Fibroblast of lung (primary cell): ENCODE results near the gene SF3A2.

Experiments
- EZH2 ChIP-seq: IDR thresholded peaks from 2 replicates; pipeline ENCODE4 v1.5.1; 2012; ENCODE audit warnings: low read length, control low read depth, mild to moderate bottlenecking; ENCODE audit errors: missing control alignments
- TF ChIP-seq, protein P1 (sequence below), 2 donors: IDR thresholded peaks in 1 of 2; conservative IDR thresholded peaks in 1 of 2; 1 replicate in 1 of 2; 2 replicates in 1 of 2; pipeline ENCODE4 v1.5.1; 2011 to 2012; ENCODE audit warnings: low read length in 2 of 2, control low read depth in 1 of 2, inconsistent platforms in 1 of 2, low read depth in 1 of 2, mild to moderate bottlenecking in 1 of 2

DNA sequence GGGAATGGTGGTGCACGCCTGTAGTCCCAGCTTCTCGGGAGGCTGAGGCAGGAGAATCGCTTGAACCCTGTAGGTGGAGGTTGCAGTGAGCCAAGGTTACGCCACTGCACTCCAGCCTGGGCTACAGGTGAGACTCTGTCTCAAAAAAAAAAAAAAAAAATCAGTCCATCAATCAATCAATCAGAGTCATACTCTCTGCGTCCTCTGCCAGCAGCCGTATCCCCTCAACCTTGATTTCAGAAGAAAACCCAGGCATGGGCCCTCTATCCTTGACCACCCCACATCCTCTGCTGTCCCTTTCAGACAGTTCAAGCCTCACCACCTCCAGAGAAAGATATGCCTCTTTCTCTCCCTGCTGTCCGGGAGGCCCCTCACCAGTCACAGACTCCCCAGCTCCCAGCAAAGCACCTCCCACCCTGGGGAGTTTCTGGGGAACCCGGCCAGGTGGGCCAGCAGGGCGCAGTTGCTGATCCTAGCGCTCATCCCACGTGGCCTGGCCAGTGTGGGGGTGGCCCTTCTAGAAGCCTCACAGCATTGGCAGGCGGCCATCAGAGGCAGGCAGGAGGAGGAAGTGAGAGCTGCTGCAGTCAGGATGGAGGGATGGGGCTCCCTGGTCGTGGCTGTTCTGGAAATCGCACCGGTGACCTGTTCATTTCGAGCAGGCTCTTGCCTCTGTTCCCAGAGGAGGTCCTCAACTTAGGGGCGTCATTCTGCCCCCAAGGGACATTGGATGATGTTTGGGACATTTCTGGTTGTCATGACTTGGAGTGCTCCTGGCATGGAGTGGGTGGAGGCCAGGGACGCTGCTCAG, 29.8 kb downstream of the SF3A2 start:
- no peak for TF ChIP-seq EZH2
- TF ChIP-seq, protein P1, sequence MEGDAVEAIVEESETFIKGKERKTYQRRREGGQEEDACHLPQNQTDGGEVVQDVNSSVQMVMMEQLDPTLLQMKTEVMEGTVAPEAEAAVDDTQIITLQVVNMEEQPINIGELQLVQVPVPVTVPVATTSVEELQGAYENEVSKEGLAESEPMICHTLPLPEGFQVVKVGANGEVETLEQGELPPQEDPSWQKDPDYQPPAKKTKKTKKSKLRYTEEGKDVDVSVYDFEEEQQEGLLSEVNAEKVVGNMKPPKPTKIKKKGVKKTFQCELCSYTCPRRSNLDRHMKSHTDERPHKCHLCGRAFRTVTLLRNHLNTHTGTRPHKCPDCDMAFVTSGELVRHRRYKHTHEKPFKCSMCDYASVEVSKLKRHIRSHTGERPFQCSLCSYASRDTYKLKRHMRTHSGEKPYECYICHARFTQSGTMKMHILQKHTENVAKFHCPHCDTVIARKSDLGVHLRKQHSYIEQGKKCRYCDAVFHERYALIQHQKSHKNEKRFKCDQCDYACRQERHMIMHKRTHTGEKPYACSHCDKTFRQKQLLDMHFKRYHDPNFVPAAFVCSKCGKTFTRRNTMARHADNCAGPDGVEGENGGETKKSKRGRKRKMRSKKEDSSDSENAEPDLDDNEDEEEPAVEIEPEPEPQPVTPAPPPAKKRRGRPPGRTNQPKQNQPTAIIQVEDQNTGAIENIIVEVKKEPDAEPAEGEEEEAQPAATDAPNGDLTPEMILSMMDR (conservative IDR thresholded peaks at IDR 0.05 in 1 of 2, IDR thresholded peaks at IDR 0.05 in 1 of 2; ENCODE audit: low read depth in 1 of 2, low read length in 2 of 2): no peak
